T-cell (primary cell): ENCODE results near the gene SMPDL3A. TPM values are rescaled to one million over a fixed set of nuclear protein-coding genes. Genes with fewer than 3 reads are reported as not detected.
"Not testable (repeated sequence)": the region's sequence is repeated elsewhere in the genome, so short reads cannot be mapped to it uniquely, and the experiment has no call there.

Source experiments
- ATAC-seq, 4 experiments: fragments of 200-7000 bp in 3 of 4; fragments of 150-1000 bp in 1 of 4; cut with Tn5 transposase; replicated peaks in 1 of 4; 1 replicate in 3 of 4; 2 replicates in 1 of 4; pipeline ENCODE4 v1.10.0; 2021; ENCODE audit warnings: moderate library complexity in 3 of 4, mild to moderate bottlenecking in 2 of 4, moderate number of reproducible peaks in 1 of 4
- CTCF ChIA-PET, 2 donors: fragments of 300-600 bp; sonication (Branson Sonifier 250); formaldehyde crosslinking; loops; one replicate each; lab custom pipeline; 2022; ENCODE audit warnings: antibody characterized with exemption in 2 of 2; lab: Charles Lee
- POLR2A ChIA-PET, 2 donors: fragments of 300-600 bp; sonication (Branson Sonifier 250); formaldehyde crosslinking; loops; one replicate each; lab custom pipeline; 2022; ENCODE audit warnings: antibody characterized with exemption in 2 of 2; lab: Charles Lee
- DNase-seq, 35 experiments: peaks; one replicate each; pipeline versions ENCODE4 v3.0.0 to v3.0.0-alpha.2; 2013 to 2023
- H3K27ac ChIP-seq: one replicate; pipeline ENCODE4 v1.5.1; 2013; ENCODE audit warnings: low read length
- H3K27me3 ChIP-seq, 2 experiments: replicated peaks in 1 of 2; 1 replicate in 1 of 2; 2 replicates in 1 of 2; pipeline versions ENCODE4 v1.6.1 to v1.7.0; 2013; ENCODE audit warnings: low read length in 1 of 2, mixed read lengths in 1 of 2; ENCODE audit not compliant: control insufficient read depth in 2 of 2, insufficient read depth in 2 of 2; ENCODE audit errors: extremely low read depth in 1 of 2
- H3K36me3 ChIP-seq, 2 donors: 1 replicate in 1 of 2; 2 replicates in 1 of 2; pipeline versions ENCODE4 v1.6.1 to v1.7.0; 2013; ENCODE audit warnings: low read length in 1 of 2; ENCODE audit not compliant: control insufficient read depth in 2 of 2, insufficient read depth in 1 of 2; ENCODE audit errors: extremely low read depth in 1 of 2
- H3K4me1 ChIP-seq, 2 experiments: 1 replicate in 1 of 2; 2 replicates in 1 of 2; pipeline versions ENCODE4 v1.6.1 to v1.7.0; 2013; ENCODE audit warnings: low read length in 2 of 2, mixed read lengths in 1 of 2; ENCODE audit not compliant: insufficient read depth in 2 of 2, control insufficient read depth in 1 of 2; ENCODE audit errors: extremely low read depth in 1 of 2
- H3K4me3 ChIP-seq, 2 donors: 1 replicate in 1 of 2; 2 replicates in 1 of 2; pipeline versions ENCODE4 v1.5.1 to v1.7.0; 2013; ENCODE audit warnings: mild to moderate bottlenecking in 2 of 2, low read length in 1 of 2, moderate library complexity in 1 of 2; ENCODE audit not compliant: control insufficient read depth in 1 of 2; ENCODE audit errors: extremely low read depth in 1 of 2
- H3K9me3 ChIP-seq: 2 replicates; pipeline ENCODE4 v1.7.0; 2013
- H3K27ac Mint-ChIP-seq, 2 donors: one replicate each; pipeline ENCODE4 v1.8.0; 2020 to 2021; ENCODE audit warnings: mild to moderate bottlenecking in 2 of 2, mixed read lengths in 2 of 2
- H3K27me3 Mint-ChIP-seq, 2 donors: one replicate each; pipeline ENCODE4 v1.8.0; 2021 to 2022; ENCODE audit warnings: mixed read lengths in 2 of 2
- H3K36me3 Mint-ChIP-seq: one replicate; pipeline ENCODE4 v1.8.0; 2021; ENCODE audit warnings: mixed read lengths
- H3K4me1 Mint-ChIP-seq, 3 donors: one replicate each; pipeline ENCODE4 v1.8.0; 2020 to 2022; ENCODE audit warnings: mixed read lengths in 3 of 3, mild to moderate bottlenecking in 1 of 3
- H3K4me3 Mint-ChIP-seq, 3 donors: one replicate each; pipeline ENCODE4 v1.8.0; 2020 to 2022; ENCODE audit warnings: mild to moderate bottlenecking in 3 of 3, mixed read lengths in 3 of 3, moderate library complexity in 3 of 3
- H3K9me3 Mint-ChIP-seq, 3 donors: one replicate each; pipeline ENCODE4 v1.8.0; 2020 to 2022; ENCODE audit warnings: mixed read lengths in 3 of 3
- WGBS: methylation state at CpG from one replicate; pipeline ENCODE4 v1.1.5; 2013; ENCODE audit warnings: missing lambda C conversion rate; ENCODE audit not compliant: insufficient coverage; 5-methylcytosine and 5-hydroxymethylcytosine counted together
- total RNA-seq, 35 experiments: library from RNA in 6 of 35; stranded (reverse) in 6 of 35; fragments of 120-200 nt in 1 of 35; gene quantifications; one replicate each; pipeline versions ENCODE4 v1.2.1 to v1.2.4 and lab custom pipeline; 2013 to 2026

SMPDL3A gene
- total RNA-seq, 5 donors from 2014 or later (not counting 1 experiment from before 2014, with no cell fraction given): 0.16 TPM; not detected in 4

GRCh38 chr6:122747573-122747972 lies 41.5 kb upstream of the SMPDL3A start:
- Mint-ChIP-seq H3K27me3 (no peaks in the 10 kb centered on the region), H3K36me3 (no peaks in the 10 kb centered on the region), H3K9me3 (no peaks in the 10 kb centered on the region), H3K27ac (no peak overlapping the region), H3K4me3 (no peak overlapping the region), H3K4me1 (peaks cover 15 to 25% (median 21%) of the 10 kb centered on the region in 3 donors)
- POLR2A ChIA-PET: no interaction called here
- ATAC-seq (no peak), DNase-seq (peak in 3 of 35 experiments; percentile 5 to 10 (median 6))
- 40% methylated on average over 1 of the region's 10 CpGs for WGBS
- CTCF ChIA-PET: no interaction called here
- H3K27me3 ChIP-seq: no peaks in the 10 kb centered on the region
- H3K9me3 ChIP-seq: no peaks in the 10 kb centered on the region
- peaks cover 0 to 4% of the 10 kb centered on the region in 2 experiments for H3K4me1 ChIP-seq
- no peaks in the 10 kb centered on the region for H3K36me3 ChIP-seq
- no peak overlapping the region for H3K27ac ChIP-seq
- no peak overlapping the region for H3K4me3 ChIP-seq

- CTCF ChIA-PET, H3K9me3 Mint-ChIP-seq, H3K27ac Mint-ChIP-seq, H3K36me3 Mint-ChIP-seq, ATAC-seq, H3K4me3 Mint-ChIP-seq, H3K27ac ChIP-seq, H3K27me3 Mint-ChIP-seq, POLR2A ChIA-PET, DNase-seq, H3K4me1 ChIP-seq, H3K9me3 ChIP-seq, H3K36me3 ChIP-seq, H3K4me3 ChIP-seq, H3K27me3 ChIP-seq: not testable (repeated sequence)
- peaks cover 20 to 25% (median 24%) of the 10 kb centered on the region in 3 donors for H3K4me1 Mint-ChIP-seq
- WGBS: no CpG with 5 or more reads among the region's 5 CpGs
Observed at GRCh38 chr6:122748945-122749344, 40.1 kb upstream of the SMPDL3A start.

DNA sequence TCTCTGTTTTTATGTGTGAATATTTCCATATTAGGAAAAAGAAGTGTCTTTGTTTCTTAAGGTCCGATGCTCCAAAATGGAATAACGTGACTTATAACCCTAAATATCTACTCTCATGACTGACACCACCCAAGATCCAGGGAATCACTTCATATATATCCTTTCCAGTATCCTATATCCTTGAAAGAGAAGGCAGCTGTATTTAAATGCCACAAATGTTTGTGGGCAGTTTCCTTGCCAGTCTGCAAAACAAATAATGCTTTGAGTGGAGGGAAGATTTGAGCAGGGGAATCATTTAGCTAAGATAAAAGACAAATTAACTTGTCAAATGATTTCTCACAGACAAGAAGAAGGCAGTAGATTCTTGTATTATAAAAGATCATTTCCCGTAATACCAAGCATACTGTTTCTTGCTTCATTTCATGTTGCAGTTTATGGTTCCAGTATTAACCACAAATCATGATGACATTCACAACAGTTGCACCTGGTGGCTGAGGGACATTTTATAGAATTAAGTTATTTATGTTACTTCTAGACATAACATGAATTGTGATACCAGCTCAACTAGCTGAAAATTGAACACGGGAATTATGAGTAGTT lies 39.5 kb upstream of the SMPDL3A start:
- ATAC-seq: no peak
- WGBS: no CpG with 5 or more reads among the region's 4 CpGs
- no peaks in the 10 kb centered on the region for H3K9me3 Mint-ChIP-seq

DNA sequence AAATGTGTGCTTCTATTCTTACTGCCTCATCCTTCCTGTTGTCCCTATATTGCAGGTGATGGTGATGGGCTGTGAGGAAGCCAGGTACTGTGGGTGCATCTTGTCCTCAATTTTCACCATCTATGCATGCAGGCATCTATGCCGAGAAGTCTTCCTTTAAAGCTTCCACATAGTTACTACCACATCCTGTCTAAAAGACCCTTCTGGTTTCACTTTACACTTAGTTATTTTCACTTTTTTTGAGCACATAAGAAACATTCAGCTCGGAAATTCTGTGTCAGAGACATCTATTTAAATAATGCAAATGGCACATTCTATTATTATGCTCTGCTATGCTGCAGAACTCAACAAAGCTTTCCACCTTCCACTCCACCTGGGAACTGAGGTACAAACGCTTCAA lies 37.7 kb upstream of the SMPDL3A start:
- ATAC-seq (peak; percentile 41 to 79 (median 56)), DNase-seq (peak in 1 of 35 experiments; percentile 11)
- Mint-ChIP-seq H3K9me3 (no peaks in the 10 kb centered on the region), H3K4me3 (peak overlapping the region in 2 of 3 donors; percentile 34 to 60), H3K36me3 (no peaks in the 10 kb centered on the region), H3K27me3 (no peaks in the 10 kb centered on the region), H3K27ac (peak overlapping the region; percentile 25 to 84), H3K4me1 (peaks cover 20 to 25% (median 24%) of the 10 kb centered on the region in 3 donors)
- Histone ChIP-seq H3K9me3 (no peaks in the 10 kb centered on the region), H3K36me3 (no peaks in the 10 kb centered on the region), H3K27ac (no peak overlapping the region), H3K4me1 (peaks cover 0 to 4% of the 10 kb centered on the region in 2 experiments), H3K27me3 (no peaks in the 10 kb centered on the region), H3K4me3 (no peak overlapping the region)
- ChIA-PET POLR2A (no interaction called here), CTCF (interaction anchor here in 1 of 2 donors (0.8 kb wide), 1 partner anchor 88 kb away, joined by 3 read pairs; no protein-coding TSS in a partner anchor)
- WGBS: 14% methylated on average over 3 of the region's 3 CpGs

More for the DNA sequence above, 39.5 kb upstream of the SMPDL3A start:
- Mint-ChIP-seq H3K27me3 (no peaks in the 10 kb centered on the region), H3K36me3 (no peaks in the 10 kb centered on the region), H3K27ac (no peak overlapping the region), H3K4me1 (peaks cover 20 to 25% (median 24%) of the 10 kb centered on the region in 3 donors), H3K4me3 (no peak overlapping the region)
- Histone ChIP-seq H3K9me3 (no peaks in the 10 kb centered on the region), H3K4me3 (no peak overlapping the region), H3K27me3 (no peaks in the 10 kb centered on the region), H3K4me1 (peaks cover 0 to 4% of the 10 kb centered on the region in 2 experiments), H3K27ac (no peak overlapping the region), H3K36me3 (no peaks in the 10 kb centered on the region)
- DNase-seq: no peak
- POLR2A ChIA-PET: no interaction called here
- CTCF ChIA-PET: no interaction called here

- peaks cover 0 to 4% of the 10 kb centered on the region in 2 experiments for H3K4me1 ChIP-seq
- no peaks in the 10 kb centered on the region for H3K36me3 ChIP-seq
- no peak overlapping the region for H3K27ac ChIP-seq
- DNase-seq: no peak
- Mint-ChIP-seq H3K4me3 (no peak overlapping the region), H3K36me3 (no peaks in the 10 kb centered on the region), H3K4me1 (peaks cover 19 to 23% (median 20%) of the 10 kb centered on the region in 3 donors), H3K9me3 (no peaks in the 10 kb centered on the region), H3K27ac (peak overlapping the region in 1 of 2 donors; percentile 84), H3K27me3 (no peaks in the 10 kb centered on the region)
- ATAC-seq: no peak
- POLR2A ChIA-PET: interaction anchor here in 1 of 2 donors (0.8 kb wide), 1 partner anchor 118 kb away, joined by 3 read pairs; no protein-coding TSS in a partner anchor
- H3K4me3 ChIP-seq: no peak overlapping the region
- H3K9me3 ChIP-seq: no peaks in the 10 kb centered on the region
- no peaks in the 10 kb centered on the region for H3K27me3 ChIP-seq
- CTCF ChIA-PET: no interaction called here
- WGBS: no CpG with 5 or more reads among the region's 1 CpG
Observed at GRCh38 chr6:122752459-122752858, 36.6 kb upstream of the SMPDL3A start.

DNA sequence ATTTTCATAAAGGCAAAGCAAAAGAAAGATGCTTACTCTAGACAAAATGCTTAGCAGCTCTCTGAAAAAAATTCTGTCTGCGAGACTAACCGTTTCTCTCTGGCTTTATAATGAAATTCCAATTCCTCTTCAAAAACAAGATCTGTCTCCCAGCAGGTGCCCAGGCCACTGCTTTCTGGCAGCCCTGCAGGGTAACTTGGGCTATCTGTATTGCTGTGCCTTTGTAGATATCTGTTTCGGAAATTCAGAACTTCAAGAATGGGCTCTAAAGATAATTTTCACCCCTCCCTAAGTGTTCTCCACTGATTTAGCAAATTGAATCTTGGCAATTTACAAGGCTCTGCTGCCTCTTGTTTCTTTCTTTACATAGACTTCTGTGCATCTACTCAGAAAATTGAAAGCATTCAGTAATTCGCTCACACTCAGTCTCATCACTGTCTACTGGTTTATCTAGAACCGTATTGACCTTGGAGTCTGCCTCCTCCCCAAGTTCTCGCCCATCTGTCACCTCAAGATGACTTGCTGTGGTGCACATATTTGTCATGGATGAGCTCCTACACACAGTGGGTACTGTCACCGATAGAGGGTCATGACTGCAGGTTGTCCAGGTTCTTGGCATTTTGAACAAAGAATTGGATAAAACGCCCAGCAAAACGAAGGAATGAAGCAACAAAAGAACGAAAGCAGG lies 35.9 kb upstream of the SMPDL3A start:
- Histone ChIP-seq H3K9me3 (no peaks in the 10 kb centered on the region), H3K27ac (no peak overlapping the region), H3K4me1 (peaks cover 0 to 4% of the 10 kb centered on the region in 2 experiments), H3K27me3 (no peaks in the 10 kb centered on the region), H3K36me3 (no peaks in the 10 kb centered on the region), H3K4me3 (no peak overlapping the region)
- WGBS: 91% methylated on average over 6 of the region's 10 CpGs
- ATAC-seq (no peak), DNase-seq (no peak)
- Mint-ChIP-seq H3K4me1 (peaks cover 17 to 23% (median 20%) of the 10 kb centered on the region in 3 donors), H3K9me3 (no peaks in the 10 kb centered on the region), H3K27me3 (no peaks in the 10 kb centered on the region), H3K27ac (peak overlapping the region in 1 of 2 donors; percentile 24), H3K36me3 (no peaks in the 10 kb centered on the region), H3K4me3 (no peak overlapping the region)
- ChIA-PET POLR2A (interaction anchor here in 1 of 2 donors (0.8 kb wide), 1 partner anchor 118 kb away, joined by 3 read pairs; no protein-coding TSS in a partner anchor), CTCF (no interaction called here)
